ENCODE results near the gene ZZZ3. TPM values are rescaled to one million over a fixed set of nuclear protein-coding genes. Genes with fewer than 3 reads are reported as not detected.
"Not testable (repeated sequence)": the region's sequence is repeated elsewhere in the genome, so short reads cannot be mapped to it uniquely, and the experiment has no call there.

The ZZZ3 gene
- total RNA-seq, 4 donors from 2014 or later = 49.6 to 73.5 (median 52.2) TPM

DNA sequence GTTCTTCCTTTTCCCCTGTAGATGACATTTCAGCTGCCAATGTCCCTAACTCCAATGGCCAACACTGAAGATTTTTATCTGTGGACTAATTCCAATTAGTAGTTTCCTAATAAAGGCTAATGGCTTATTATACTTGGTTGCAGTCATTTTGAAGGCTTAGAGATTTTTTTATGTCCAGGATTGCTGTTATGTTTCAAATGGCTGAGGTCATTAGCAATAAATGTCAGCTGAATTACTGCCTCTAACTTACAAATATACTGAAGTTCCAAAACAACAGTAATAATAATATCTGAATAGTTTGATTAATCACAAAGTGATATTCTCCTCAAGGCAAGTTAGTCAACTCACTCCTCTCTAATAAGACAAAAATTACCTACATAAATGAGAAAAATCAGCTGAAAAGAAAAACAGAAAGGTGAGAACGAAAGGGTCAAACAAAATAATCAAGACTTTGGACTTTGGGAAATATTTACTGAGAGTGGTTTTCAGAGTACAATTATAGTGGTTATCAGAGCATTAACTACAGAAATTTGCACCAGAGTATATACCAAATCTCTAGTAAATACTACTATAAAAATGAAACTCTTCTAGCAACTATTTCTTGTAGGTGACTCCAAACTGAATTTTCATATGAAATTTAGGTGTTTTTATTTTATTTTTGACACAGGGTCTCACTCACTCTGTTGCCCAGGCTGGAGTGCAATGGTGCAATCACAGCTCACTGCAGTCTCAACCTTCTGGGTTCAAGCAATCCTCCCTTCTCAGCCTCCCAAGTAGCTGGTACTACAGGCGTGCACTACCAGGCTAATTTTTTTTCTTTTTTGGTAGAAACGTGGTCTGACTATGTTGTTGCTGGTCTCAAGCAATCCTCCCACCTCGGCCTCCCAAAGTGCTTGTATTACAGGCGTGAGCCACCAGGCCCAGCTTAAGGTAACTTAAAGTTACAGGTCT, 3.5 kb downstream of the ZZZ3 start:
- Histone ChIP-seq H3K4me1 (peaks cover 0 to 64% (median 15%) of the 10 kb centered on the region in 4 donors), H3K9me3 (no peaks in the 10 kb centered on the region), H3K36me3 (no peaks in the 10 kb centered on the region), H3K27ac (no peak overlapping the region), H3K4me3 (no peak overlapping the region), H3K27me3 (no peaks in the 10 kb centered on the region)
- WGBS, 2 donors = 88 to 91% methylated on average over 5 of the region's 5 CpGs
- DNase-seq (ENCODE audit: low spot score in 2 of 2) = no peak
- TF ChIP-seq POLR2A (IDR thresholded peaks at IDR 0.05) (no peak), EP300 (IDR thresholded peaks at IDR 0.05) (no peak)
- TF ChIP-seq, protein P1, sequence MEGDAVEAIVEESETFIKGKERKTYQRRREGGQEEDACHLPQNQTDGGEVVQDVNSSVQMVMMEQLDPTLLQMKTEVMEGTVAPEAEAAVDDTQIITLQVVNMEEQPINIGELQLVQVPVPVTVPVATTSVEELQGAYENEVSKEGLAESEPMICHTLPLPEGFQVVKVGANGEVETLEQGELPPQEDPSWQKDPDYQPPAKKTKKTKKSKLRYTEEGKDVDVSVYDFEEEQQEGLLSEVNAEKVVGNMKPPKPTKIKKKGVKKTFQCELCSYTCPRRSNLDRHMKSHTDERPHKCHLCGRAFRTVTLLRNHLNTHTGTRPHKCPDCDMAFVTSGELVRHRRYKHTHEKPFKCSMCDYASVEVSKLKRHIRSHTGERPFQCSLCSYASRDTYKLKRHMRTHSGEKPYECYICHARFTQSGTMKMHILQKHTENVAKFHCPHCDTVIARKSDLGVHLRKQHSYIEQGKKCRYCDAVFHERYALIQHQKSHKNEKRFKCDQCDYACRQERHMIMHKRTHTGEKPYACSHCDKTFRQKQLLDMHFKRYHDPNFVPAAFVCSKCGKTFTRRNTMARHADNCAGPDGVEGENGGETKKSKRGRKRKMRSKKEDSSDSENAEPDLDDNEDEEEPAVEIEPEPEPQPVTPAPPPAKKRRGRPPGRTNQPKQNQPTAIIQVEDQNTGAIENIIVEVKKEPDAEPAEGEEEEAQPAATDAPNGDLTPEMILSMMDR (IDR thresholded peaks at IDR 0.05) = no peak

DNA sequence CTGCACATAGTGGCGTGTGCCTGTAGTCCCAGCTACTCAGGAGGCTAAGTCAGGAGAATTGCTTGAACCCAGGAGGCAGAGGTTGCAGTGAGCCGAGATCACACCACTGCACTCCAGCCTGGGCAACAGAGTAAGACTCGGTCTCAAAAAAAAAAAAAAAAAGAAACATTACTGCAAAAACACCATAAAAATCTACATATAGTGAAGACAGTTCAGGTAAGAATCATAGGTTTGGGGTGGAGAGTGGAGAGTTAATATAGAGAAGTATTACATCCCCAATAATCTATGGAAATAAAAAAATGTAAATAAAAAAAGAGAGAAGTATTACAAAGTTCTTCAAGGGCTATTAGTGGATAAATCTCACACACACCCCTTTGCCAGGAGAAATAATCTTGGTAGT, 7.7 kb downstream of the ZZZ3 start:
- H3K27ac ChIP-seq; H3K27me3 ChIP-seq; DNase-seq (ENCODE audit: low spot score in 2 of 2); H3K36me3 ChIP-seq; H3K9me3 ChIP-seq; H3K4me3 ChIP-seq: not testable (repeated sequence)
- peaks cover 0 to 80% (median 15%) of the 10 kb centered on the region in 4 donors for H3K4me1 ChIP-seq
- 91 to 94% methylated on average over 3 of the region's 3 CpGs for WGBS, 2 donors

DNA sequence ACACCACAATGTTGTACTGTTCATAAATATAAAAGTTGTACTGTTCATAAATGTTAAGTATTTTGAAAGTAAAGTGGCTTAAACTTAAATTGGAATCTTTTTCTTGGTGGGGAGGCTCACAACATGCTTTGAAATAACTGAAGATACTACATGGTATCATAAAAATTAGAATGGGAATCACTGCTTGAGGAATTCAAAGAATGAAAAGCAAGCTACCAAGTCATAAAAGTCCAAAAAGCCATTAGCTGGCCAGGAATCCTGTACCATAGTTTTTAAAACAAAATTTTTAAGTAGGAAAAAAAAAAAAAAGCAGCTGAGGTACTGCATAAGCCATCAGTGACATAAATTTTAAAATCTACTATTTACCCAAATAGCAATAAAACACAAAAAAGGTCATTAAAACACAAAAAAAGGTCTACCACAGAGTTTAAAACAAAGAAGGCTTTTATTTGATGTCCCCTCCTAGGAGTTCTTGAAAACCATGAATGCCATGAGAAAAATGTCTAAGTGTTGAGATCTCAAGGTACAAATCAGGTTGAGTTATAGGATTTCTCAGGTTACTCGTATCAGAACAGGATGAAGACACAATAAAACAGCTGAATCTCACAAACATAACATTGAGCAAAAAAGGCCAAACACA, 8.6 kb downstream of the ZZZ3 start:
- Histone ChIP-seq H3K36me3 (no peaks in the 10 kb centered on the region), H3K4me3 (no peak overlapping the region), H3K27me3 (no peaks in the 10 kb centered on the region), H3K4me1 (peaks cover 0 to 84% (median 15%) of the 10 kb centered on the region in 4 donors), H3K27ac (peak overlapping the region in 1 of 4 donors; percentile 49), H3K9me3 (no peaks in the 10 kb centered on the region)
- TF ChIP-seq POLR2A (IDR thresholded peaks at IDR 0.05) = no peak
- TF ChIP-seq, protein P1 (IDR thresholded peaks at IDR 0.05) = no peak
- no peak for TF ChIP-seq EP300 (IDR thresholded peaks at IDR 0.05)
- no peak for DNase-seq (ENCODE audit: low spot score in 2 of 2)
- WGBS, 2 donors = 60 to 69% methylated on average over 1 of the region's 1 CpG

DNA sequence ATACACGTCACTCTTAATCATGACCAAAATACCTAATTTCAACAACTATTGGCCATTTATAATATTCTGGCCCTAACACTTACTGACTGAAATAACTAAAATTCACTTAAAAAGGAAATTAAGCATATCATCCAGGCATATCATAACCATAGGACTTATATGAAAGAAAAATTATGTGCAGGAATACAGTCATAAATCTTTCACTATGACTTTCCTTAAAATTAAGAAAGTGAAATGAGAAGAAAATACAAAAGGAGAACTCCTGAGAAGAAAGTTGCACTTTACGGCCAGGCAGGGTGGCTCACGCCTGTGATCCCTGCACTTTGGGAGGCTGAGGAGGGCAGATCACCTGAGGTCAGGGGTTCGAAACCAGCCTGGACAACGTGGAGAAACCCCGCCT, 9.4 kb downstream of the ZZZ3 start:
- peak overlapping the region in 1 of 4 donors; percentile 49 for H3K27ac ChIP-seq
- no peaks in the 10 kb centered on the region for H3K27me3 ChIP-seq
- TF ChIP-seq EP300 (IDR thresholded peaks at IDR 0.05) (no peak), POLR2A (IDR thresholded peaks at IDR 0.05) (no peak)
- TF ChIP-seq, protein P1 (IDR thresholded peaks at IDR 0.05) = no peak
- no peak overlapping the region for H3K4me3 ChIP-seq
- DNase-seq (ENCODE audit: low spot score in 2 of 2) = no peak
- H3K4me1 ChIP-seq = peaks cover 0 to 77% (median 12%) of the 10 kb centered on the region in 4 donors
- no peaks in the 10 kb centered on the region for H3K36me3 ChIP-seq
- H3K9me3 ChIP-seq = no peaks in the 10 kb centered on the region
- 80 to 83% methylated on average over 6 of the region's 6 CpGs for WGBS, 2 donors

DNA sequence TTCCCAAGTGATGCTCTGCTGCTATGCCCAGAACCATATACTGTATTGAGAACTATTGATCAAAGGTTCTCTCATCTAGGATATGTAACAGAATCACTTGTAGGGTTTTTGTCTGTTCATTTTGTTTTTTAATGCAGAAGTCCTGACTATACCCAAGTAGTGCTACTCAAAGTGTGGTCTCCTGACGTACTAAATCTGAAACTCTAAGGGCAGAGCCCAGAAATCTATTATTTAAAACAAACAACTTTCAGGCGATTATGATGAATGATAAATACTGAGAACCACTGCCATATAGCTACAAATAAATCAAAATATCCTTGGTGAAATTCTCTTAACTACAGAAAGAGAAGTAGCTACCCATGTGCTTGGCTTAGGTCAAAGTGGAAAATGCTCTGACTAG, 10.1 kb downstream of the ZZZ3 start:
- TF ChIP-seq EP300 (IDR thresholded peaks at IDR 0.05) (no peak), POLR2A (IDR thresholded peaks at IDR 0.05) (no peak)
- TF ChIP-seq, protein P1 (IDR thresholded peaks at IDR 0.05) = no peak
- Histone ChIP-seq H3K27ac (peak overlapping the region in 2 of 4 donors; percentile 43 to 49), H3K27me3 (no peaks in the 10 kb centered on the region), H3K36me3 (no peaks in the 10 kb centered on the region), H3K9me3 (no peaks in the 10 kb centered on the region), H3K4me3 (peak overlapping the region in 1 of 4 donors; percentile 12), H3K4me1 (peaks cover 0 to 71% (median 10%) of the 10 kb centered on the region in 4 donors)
- 66 to 75% methylated on average over 2 of the region's 2 CpGs for WGBS, 2 donors
- no peak for DNase-seq (ENCODE audit: low spot score in 2 of 2)

Data from tibial nerve (tissue), 4 donors.